ENCODE data around the gene ARL15. TPM values are rescaled to one million over a fixed set of nuclear protein-coding genes. Genes with fewer than 3 reads are reported as not detected.

Gene ARL15
- total and polyA plus RNA-seq, 2 of the 4 experiments (the other 2 are of a cell fraction) = 7.3 to 19.2 TPM

DNA sequence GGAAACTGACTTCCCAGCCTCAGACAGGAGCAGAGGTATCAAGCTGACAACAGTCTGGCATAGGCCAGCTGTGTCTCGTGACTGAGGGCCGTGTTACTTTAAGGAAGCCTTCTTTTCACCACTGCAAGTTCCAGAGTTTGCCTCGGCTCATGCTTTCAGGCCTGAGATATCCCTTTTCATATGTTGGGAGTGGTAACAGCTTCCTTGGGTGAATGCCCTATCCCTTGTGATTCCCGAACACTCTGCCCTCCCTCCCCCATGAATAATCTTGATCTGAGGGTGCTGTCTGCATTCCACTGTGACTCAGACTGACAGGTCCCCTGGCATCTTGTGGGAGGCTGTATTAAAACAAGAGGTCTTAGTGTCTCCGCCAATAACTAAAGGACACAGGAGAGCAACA is 49.7 kb upstream of the ARL15 start:
- no peak overlapping the region for H2BK20ac ChIP-seq (ENCODE audit: low read depth, low read length)
- H3K4ac ChIP-seq (ENCODE audit: low read depth, low read length) = peak overlapping the region; percentile 7; the same call in 1 of the 2 replicates
- H3K27me3 ChIP-seq (ENCODE audit: control insufficient read depth, insufficient read depth, low read length) = peaks cover 14% of the 10 kb centered on the region
- ChIA-PET POLR2A (ENCODE audit: unreplicated experiment) (interaction anchor here (0.5 kb wide), 1 partner anchor 121 kb away, joined by 3 read pairs; no protein-coding TSS in a partner anchor), CTCF (interaction anchor here (0.6 kb wide), 1 partner anchor 1370 kb away, joined by 3 read pairs; no protein-coding TSS in a partner anchor)
- no peak overlapping the region for H3K4me3 ChIP-seq (ENCODE audit: insufficient read depth, low read depth, low read length)
- H2BK15ac ChIP-seq (ENCODE audit: low read depth, low read length) = no peak overlapping the region
- dilution Hi-C loops (cut with HindIII; ENCODE audit: low sequenced_read_pairs, unreplicated experiment) (no loop called here), intact Hi-C loops (cut with micrococcal nuclease) (no loop called here), in situ Hi-C loops (cut with MboI; ENCODE audit: low sequenced_read_pairs) (no loop called here)
- H4K91ac ChIP-seq (ENCODE audit: insufficient read depth, low read depth, low read length) = no peak overlapping the region
- H3K9ac ChIP-seq (ENCODE audit: low read depth, low read length) = no peak overlapping the region
- no TSS peak for BruUV-seq (replicated peaks)
- no peaks in the 10 kb centered on the region for H3K9me3 ChIP-seq (ENCODE audit: control insufficient read depth, insufficient read depth, low read length)
- no peak overlapping the region for H2BK5ac ChIP-seq (ENCODE audit: low read depth, low read length, poor library complexity, severe bottlenecking)
- peak overlapping the region; percentile 22; the same call in 1 of the 2 replicates for H2BK120ac ChIP-seq (ENCODE audit: low read depth, low read length)
- WGBS, 2 experiments (ENCODE audit: extremely low coverage in 2 of 2, insufficient read length in 1 of 2) = 20% methylated on average over 1 of the region's 5 CpGs; no CpG with 5 or more reads in 1 of the 2 experiments
- peak overlapping the region; percentile 25 for H2AK9ac ChIP-seq (replicated peaks; ENCODE audit: low read depth, low read length, poor library complexity)
- peak overlapping the region; percentile 4; the same call in 1 of the 2 replicates for H3K23ac ChIP-seq (ENCODE audit: low read depth, low read length)
- peak overlapping the region; percentile 24; the same call in 1 of the 2 replicates for H3K14ac ChIP-seq (replicated peaks; ENCODE audit: low read depth, low read length)
- H2AK5ac ChIP-seq (ENCODE audit: low read depth, low read length) = no peak overlapping the region
- H3K4me2 ChIP-seq (ENCODE audit: low read depth, low read length) = no peak overlapping the region; the same call in 1 of the 2 replicates
- H3K56ac ChIP-seq (ENCODE audit: extremely low read depth, insufficient read depth, low read length) = no peak overlapping the region
- TF ChIP-seq POLR2A (IDR thresholded peaks at IDR 0.05; ENCODE audit: low read depth, low read length) (no peak), BHLHE40 (IDR thresholded peaks at IDR 0.05; ENCODE audit: low read depth, low read length) (0 out of 2 replicates have a peak, but pooled peaks have one; percentile 17)
- H3K18ac ChIP-seq (ENCODE audit: low read depth, low read length) = peak overlapping the region; percentile 25; the same call in 1 of the 2 replicates
- no peaks in the 10 kb centered on the region for H3K79me1 ChIP-seq (ENCODE audit: low read depth in 1 of 2, low read length in 2 of 2)
- peaks cover 4% of the 10 kb centered on the region for H3K4me1 ChIP-seq (ENCODE audit: control insufficient read depth, insufficient read depth, low read length)
- H3K9me1 ChIP-seq (ENCODE audit: insufficient read depth, low read length) = peaks cover 8% of the 10 kb centered on the region; the same call in 1 of the 2 replicates
- H4K5ac ChIP-seq (ENCODE audit: low read depth, low read length) = no peak overlapping the region; the same call in 1 of the 2 replicates
- H4K8ac ChIP-seq (ENCODE audit: low read depth in 2 of 2, low read length in 2 of 2) = no peak overlapping the region; a peak in 1 of 4 replicates
- H2AFZ ChIP-seq (replicated peaks; ENCODE audit: low read length, poor library complexity) = peak overlapping the region; percentile 73
- DNase-seq (peak; percentile 15), ATAC-seq (ENCODE audit: low read depth) (peak; percentile 60)
- H3K36me3 ChIP-seq (ENCODE audit: control insufficient read depth, insufficient read depth, low read length) = no peaks in the 10 kb centered on the region
- H3K27ac ChIP-seq (ENCODE audit: insufficient read depth, low read length) = no peak overlapping the region
- no peaks in the 10 kb centered on the region for H4K20me1 ChIP-seq (ENCODE audit: insufficient read depth, low read length)
